Neural cell (in vitro differentiated cells): ENCODE results near the gene GNAL. TPM values are rescaled to one million over a fixed set of nuclear protein-coding genes. Genes with fewer than 3 reads are reported as not detected.

ENCODE experiments used
- H2AFZ ChIP-seq: fragments of 200-600, 300-800 bp; sonication (generic), shearing (Covaris generic); 2 replicates; pipeline ENCODE4 v1.6.0; 2014; ENCODE audit warnings: low read depth, mild to moderate bottlenecking, antibody characterized with exemption, low read length, moderate library complexity
- H3F3A ChIP-seq: fragments of 200-600 bp; shearing (Covaris generic); 2 replicates; pipeline ENCODE4 v1.6.1; 2016; ENCODE audit warnings: mild to moderate bottlenecking, moderate library complexity, mixed read lengths, antibody characterized with exemption, low read length; ENCODE audit not compliant: insufficient read depth, poor library complexity, severe bottlenecking
- H3K27ac ChIP-seq: fragments of 200-600, 300-800 bp; sonication (generic), shearing (Covaris generic); 2 replicates; pipeline ENCODE4 v1.5.1; 2014; ENCODE audit warnings: mild to moderate bottlenecking, low read length, moderate library complexity
- H3K27me3 ChIP-seq: fragments of 300-800, 200-600 bp; sonication (generic), shearing (Covaris generic); 2 replicates; pipeline ENCODE4 v1.6.0; 2014; ENCODE audit warnings: mild to moderate bottlenecking, low read depth, low read length, moderate library complexity; ENCODE audit not compliant: insufficient read depth
- H3K36me3 ChIP-seq: fragments of 300-800, 200-600 bp; sonication (generic), shearing (Covaris generic); 2 replicates; pipeline ENCODE4 v1.5.1; 2014; ENCODE audit warnings: mild to moderate bottlenecking, antibody characterized with exemption, low read length, moderate library complexity; ENCODE audit not compliant: insufficient read depth
- H3K4me2 ChIP-seq: fragments of 300-800, 200-600 bp; sonication (generic), shearing (Covaris generic); 2 replicates; pipeline ENCODE4 v1.6.0; 2014; ENCODE audit warnings: mild to moderate bottlenecking, low read length
- H3K4me3 ChIP-seq: fragments of 300-800, 200-600 bp; sonication (generic), shearing (Covaris generic); 2 replicates; pipeline ENCODE4 v1.5.1; 2014; ENCODE audit warnings: mild to moderate bottlenecking, low read length, moderate library complexity
- H3K79me2 ChIP-seq: fragments of 200-600 bp; shearing (Covaris generic); replicated peaks from 2 replicates; pipeline ENCODE4 v1.6.0; 2014; ENCODE audit warnings: mild to moderate bottlenecking, low read length, moderate library complexity; ENCODE audit not compliant: insufficient read depth
- H3K9ac ChIP-seq: fragments of 300-800, 200-600 bp; sonication (generic), shearing (Covaris generic); 2 replicates; pipeline ENCODE4 v1.6.1; 2016; ENCODE audit warnings: mild to moderate bottlenecking, low read length, mixed read lengths
- H3K9me2 ChIP-seq: fragments of 200-600 bp; shearing (Covaris generic); 2 replicates; pipeline ENCODE4 v1.6.1; 2016; ENCODE audit warnings: mild to moderate bottlenecking, low read length, mixed read lengths; ENCODE audit not compliant: insufficient read depth
- H3K9me3 ChIP-seq: fragments of 200-600, 300-800 bp; sonication (generic), shearing (Covaris generic); 2 replicates; pipeline ENCODE4 v1.6.1; 2016; ENCODE audit warnings: mild to moderate bottlenecking, mixed run types, low read length, moderate library complexity, mixed read lengths
- H4K20me1 ChIP-seq: fragments of 200-600 bp; shearing (Covaris generic); 2 replicates; pipeline ENCODE4 v1.6.1; 2016; ENCODE audit warnings: mild to moderate bottlenecking, mixed run types; ENCODE audit not compliant: insufficient read depth
- EP300 ChIP-seq: fragments of 450-650 bp; conservative IDR thresholded peaks from 2 replicates; pipeline ENCODE4 v1.6.1; 2014; ENCODE audit warnings: antibody characterized with exemption, mild to moderate bottlenecking, moderate library complexity; ENCODE audit not compliant: poor library complexity, severe bottlenecking
- EZH2 ChIP-seq: fragments of 200-600, 300-800 bp; shearing (Covaris generic), sonication (generic); IDR thresholded peaks from 2 replicates; pipeline ENCODE4 v1.6.1; 2014; ENCODE audit warnings: antibody characterized with exemption, low read length, borderline replicate concordance, mild to moderate bottlenecking; ENCODE audit not compliant: insufficient read depth, poor library complexity, severe bottlenecking
- MXI1 ChIP-seq: fragments of 450-650 bp; conservative IDR thresholded peaks from 2 replicates; pipeline ENCODE4 v1.6.1; 2014; ENCODE audit warnings: antibody characterized with exemption, mild to moderate bottlenecking; ENCODE audit not compliant: poor library complexity, severe bottlenecking
- POLR2AphosphoS5 ChIP-seq: IDR thresholded peaks from 2 replicates; pipeline ENCODE4 v1.6.1; 2012
- RAD21 ChIP-seq: fragments of 450-650 bp; conservative IDR thresholded peaks from 2 replicates; pipeline ENCODE4 v1.6.1; 2014; ENCODE audit warnings: antibody characterized with exemption, mild to moderate bottlenecking, moderate library complexity
- SMC3 ChIP-seq: fragments of 450-650 bp; conservative IDR thresholded peaks from 2 replicates; pipeline ENCODE4 v1.6.1; 2014; ENCODE audit warnings: antibody characterized with exemption, mild to moderate bottlenecking, moderate library complexity; ENCODE audit not compliant: poor library complexity
- TAF1 ChIP-seq: IDR thresholded peaks from 2 replicates; pipeline ENCODE4 v1.6.1; 2012; ENCODE audit warnings: low read depth
- polyA plus RNA-seq: library from polyadenylated mRNA; depleted of rRNA; stranded (reverse); fragments of >200 nt; gene quantifications from 2 replicates; pipeline ENCODE4 v1.2.3, GENCODE V29; 2014
- TF ChIP-seq, protein P1 (sequence below): IDR thresholded peaks from 2 replicates; pipeline ENCODE4 v1.6.1; 2012; ENCODE audit warnings: borderline replicate concordance
- TF ChIP-seq, protein P2 (sequence below): fragments of 450-650 bp; IDR thresholded peaks from 2 replicates; pipeline ENCODE4 v1.5.1; 2014; ENCODE audit warnings: antibody characterized with exemption, mild to moderate bottlenecking, moderate library complexity; ENCODE audit not compliant: poor library complexity, severe bottlenecking

The GNAL gene
- polyA plus RNA-seq, 1 donor from 2014 or later = 16.7 TPM

DNA sequence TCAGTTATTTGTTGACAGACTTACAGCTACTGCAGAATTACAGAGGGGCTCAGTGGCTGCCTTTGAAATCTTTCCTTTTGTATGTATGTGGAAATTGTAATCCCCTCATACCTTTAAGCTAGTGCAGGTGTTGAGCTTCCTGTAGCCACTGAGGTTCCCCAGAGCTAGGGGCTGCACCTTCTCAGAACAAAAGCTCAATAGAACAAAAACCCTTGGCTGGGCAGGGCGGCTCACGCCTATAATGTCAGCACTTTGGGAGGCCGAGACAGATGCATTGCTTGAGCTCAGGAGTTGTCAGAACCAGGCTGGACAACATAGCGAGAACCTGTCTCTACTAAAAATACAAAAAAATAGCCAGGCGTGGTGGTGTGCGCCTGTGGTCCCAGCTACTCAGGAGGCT is 120.8 kb downstream of the GNAL start:
- Histone ChIP-seq H3K9me2 (no peaks in the 10 kb centered on the region), H2AFZ (no peak overlapping the region), H3K4me3 (no peak overlapping the region), H3K27ac (no peak overlapping the region), H3K27me3 (no peaks in the 10 kb centered on the region), H4K20me1 (no peaks in the 10 kb centered on the region), H3K9me3 (no peaks in the 10 kb centered on the region), H3K36me3 (no peaks in the 10 kb centered on the region), H3K79me2 (no peaks in the 10 kb centered on the region), H3F3A (no peaks in the 10 kb centered on the region), H3K9ac (no peak overlapping the region), H3K4me2 (no peak overlapping the region)
- TF ChIP-seq POLR2AphosphoS5 (no peak), EP300 (no peak), EZH2 (no peak), SMC3 (no peak), TAF1 (no peak), MXI1 (no peak), RAD21 (no peak)
- TF ChIP-seq, protein P1, sequence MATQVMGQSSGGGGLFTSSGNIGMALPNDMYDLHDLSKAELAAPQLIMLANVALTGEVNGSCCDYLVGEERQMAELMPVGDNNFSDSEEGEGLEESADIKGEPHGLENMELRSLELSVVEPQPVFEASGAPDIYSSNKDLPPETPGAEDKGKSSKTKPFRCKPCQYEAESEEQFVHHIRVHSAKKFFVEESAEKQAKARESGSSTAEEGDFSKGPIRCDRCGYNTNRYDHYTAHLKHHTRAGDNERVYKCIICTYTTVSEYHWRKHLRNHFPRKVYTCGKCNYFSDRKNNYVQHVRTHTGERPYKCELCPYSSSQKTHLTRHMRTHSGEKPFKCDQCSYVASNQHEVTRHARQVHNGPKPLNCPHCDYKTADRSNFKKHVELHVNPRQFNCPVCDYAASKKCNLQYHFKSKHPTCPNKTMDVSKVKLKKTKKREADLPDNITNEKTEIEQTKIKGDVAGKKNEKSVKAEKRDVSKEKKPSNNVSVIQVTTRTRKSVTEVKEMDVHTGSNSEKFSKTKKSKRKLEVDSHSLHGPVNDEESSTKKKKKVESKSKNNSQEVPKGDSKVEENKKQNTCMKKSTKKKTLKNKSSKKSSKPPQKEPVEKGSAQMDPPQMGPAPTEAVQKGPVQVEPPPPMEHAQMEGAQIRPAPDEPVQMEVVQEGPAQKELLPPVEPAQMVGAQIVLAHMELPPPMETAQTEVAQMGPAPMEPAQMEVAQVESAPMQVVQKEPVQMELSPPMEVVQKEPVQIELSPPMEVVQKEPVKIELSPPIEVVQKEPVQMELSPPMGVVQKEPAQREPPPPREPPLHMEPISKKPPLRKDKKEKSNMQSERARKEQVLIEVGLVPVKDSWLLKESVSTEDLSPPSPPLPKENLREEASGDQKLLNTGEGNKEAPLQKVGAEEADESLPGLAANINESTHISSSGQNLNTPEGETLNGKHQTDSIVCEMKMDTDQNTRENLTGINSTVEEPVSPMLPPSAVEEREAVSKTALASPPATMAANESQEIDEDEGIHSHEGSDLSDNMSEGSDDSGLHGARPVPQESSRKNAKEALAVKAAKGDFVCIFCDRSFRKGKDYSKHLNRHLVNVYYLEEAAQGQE = no peak
- TF ChIP-seq, protein P2, sequence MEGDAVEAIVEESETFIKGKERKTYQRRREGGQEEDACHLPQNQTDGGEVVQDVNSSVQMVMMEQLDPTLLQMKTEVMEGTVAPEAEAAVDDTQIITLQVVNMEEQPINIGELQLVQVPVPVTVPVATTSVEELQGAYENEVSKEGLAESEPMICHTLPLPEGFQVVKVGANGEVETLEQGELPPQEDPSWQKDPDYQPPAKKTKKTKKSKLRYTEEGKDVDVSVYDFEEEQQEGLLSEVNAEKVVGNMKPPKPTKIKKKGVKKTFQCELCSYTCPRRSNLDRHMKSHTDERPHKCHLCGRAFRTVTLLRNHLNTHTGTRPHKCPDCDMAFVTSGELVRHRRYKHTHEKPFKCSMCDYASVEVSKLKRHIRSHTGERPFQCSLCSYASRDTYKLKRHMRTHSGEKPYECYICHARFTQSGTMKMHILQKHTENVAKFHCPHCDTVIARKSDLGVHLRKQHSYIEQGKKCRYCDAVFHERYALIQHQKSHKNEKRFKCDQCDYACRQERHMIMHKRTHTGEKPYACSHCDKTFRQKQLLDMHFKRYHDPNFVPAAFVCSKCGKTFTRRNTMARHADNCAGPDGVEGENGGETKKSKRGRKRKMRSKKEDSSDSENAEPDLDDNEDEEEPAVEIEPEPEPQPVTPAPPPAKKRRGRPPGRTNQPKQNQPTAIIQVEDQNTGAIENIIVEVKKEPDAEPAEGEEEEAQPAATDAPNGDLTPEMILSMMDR = no peak

DNA sequence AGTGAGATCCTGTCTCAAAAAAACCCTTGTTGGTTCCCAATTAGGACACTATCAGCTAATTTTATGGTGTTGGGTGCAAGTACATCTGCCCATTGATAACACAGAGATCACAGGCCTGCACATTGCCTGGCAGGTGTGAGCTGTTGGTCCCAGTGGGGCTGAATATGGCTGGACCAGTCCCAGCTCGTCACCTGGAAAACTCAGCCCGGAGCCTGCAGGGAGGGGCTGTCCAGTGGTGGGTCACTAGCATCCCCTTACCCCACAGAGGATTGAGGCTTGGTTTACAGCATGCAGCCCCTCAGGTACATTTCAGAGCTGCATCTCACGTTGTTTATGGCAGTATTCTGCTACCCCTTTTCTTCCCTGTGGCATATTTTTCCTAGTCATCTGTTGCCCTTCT is 121.3 kb downstream of the GNAL start:
- no peak overlapping the region for H3K4me2 ChIP-seq
- H3K9me3 ChIP-seq = no peaks in the 10 kb centered on the region
- no peak overlapping the region for H3K4me3 ChIP-seq
- H2AFZ ChIP-seq = no peak overlapping the region
- no peaks in the 10 kb centered on the region for H3K9me2 ChIP-seq
- TF ChIP-seq TAF1 = no peak
- TF ChIP-seq, protein P2 = no peak
- no peak for TF ChIP-seq POLR2AphosphoS5
- TF ChIP-seq, protein P1 = no peak
- TF ChIP-seq EP300 = no peak
- TF ChIP-seq MXI1 = no peak
- no peak for TF ChIP-seq RAD21
- TF ChIP-seq EZH2 = no peak
- no peak overlapping the region for H3K9ac ChIP-seq
- H3F3A ChIP-seq = no peaks in the 10 kb centered on the region
- H3K27ac ChIP-seq = no peak overlapping the region
- H3K79me2 ChIP-seq = no peaks in the 10 kb centered on the region
- H4K20me1 ChIP-seq = no peaks in the 10 kb centered on the region
- H3K27me3 ChIP-seq = no peaks in the 10 kb centered on the region
- no peaks in the 10 kb centered on the region for H3K36me3 ChIP-seq
